ENCODE results near the gene VEZF1. TPM values are rescaled to one million over a fixed set of nuclear protein-coding genes. Genes with fewer than 3 reads are reported as not detected.

VEZF1 gene
- total RNA-seq (10 to 100 TPM; 45.7 to 92.5 (median 70.7) TPM), polyA plus RNA-seq (10 to 100 TPM; 30.6 to 50.5 (median 36.6) TPM)
- long read RNA-seq, donor 1, transcript VEZF1-202 (6 exons, 2,321 nt), result major isoform, 18 of 27 reads
- long read RNA-seq, donor 1, partial matches to known transcripts, result 0 of 27 reads
- long read RNA-seq, donor 1, other reads (novel, unspliced or antisense), result 8 of 27 reads
- long read RNA-seq, donor 2, transcript VEZF1-202 (6 exons, 2,321 nt), result major isoform, 56 of 87 reads
- long read RNA-seq, donor 2, partial matches to known transcripts, result 3 of 87 reads
- long read RNA-seq, donor 2, other reads (novel, unspliced or antisense), result 28 of 87 reads

GRCh38 chr17:57987581-57988300 is at the start of gene VEZF1:
Gene VEZF1, minus strand, starts transcription at chr17:57988254. Its CDS starts 143 bp downstream, at chr17:57988111.
- no peaks in the 10 kb centered on the region for H3K27me3 ChIP-seq (ENCODE audit: insufficient read depth in 3 of 3, low read length in 2 of 3)
- H3K36me3 ChIP-seq (ENCODE audit: insufficient read depth in 1 of 2, low read depth in 1 of 2), result peaks cover 0 to under 1% of the 10 kb centered on the region in 2 donors
- WGBS, 3 donors, result 0% methylated on average over 18 to 74 of the region's 74 CpGs
- no peak for TF ChIP-seq CTCF (IDR thresholded peaks at IDR 0.05)
- H3K4me1 ChIP-seq, result peaks cover 78% of the 10 kb centered on the region
- ATAC-seq, result peak; percentile 63 to 72 (median 67)
- intact Hi-C loops (cut with DNase I), result loop anchor here (1.0 to 5.0 kb wide), 4 partner anchors 39 to 95 kb away; no protein-coding TSS in a partner anchor
- H3K27ac ChIP-seq, result peak within 1 kb of the TSS; percentile 94
- peak within 1 kb of the TSS; percentile 86 for H3K4me3 ChIP-seq
- DNase-seq, result peak; percentile 85 to 92
- H3K9me3 ChIP-seq, result no peaks in the 10 kb centered on the region

- Histone ChIP-seq H3K27me3 (ENCODE audit: insufficient read depth in 3 of 3, low read length in 2 of 3) (no peaks in the 10 kb centered on the region), H3K4me1 (no peaks in the 10 kb centered on the region), H3K4me3 (no peak overlapping the region), H3K36me3 (ENCODE audit: insufficient read depth in 1 of 2, low read depth in 1 of 2) (no peaks in the 10 kb centered on the region), H3K27ac (no peak overlapping the region), H3K9me3 (no peaks in the 10 kb centered on the region)
- ATAC-seq (no peak), DNase-seq (no peak)
- whole genome bisulfite sequencing, 3 donors, result 60 to 61% (median 61%) methylated on average over 6 of the region's 6 CpGs
- intact Hi-C loops (cut with DNase I), result no loop called here
- TF ChIP-seq CTCF (IDR thresholded peaks at IDR 0.05), result no peak
These were observed 44.8 kb upstream of the VEZF1 start for GRCh38 chr17:58032691-58033415.

- no peaks in the 10 kb centered on the region for H3K36me3 ChIP-seq (ENCODE audit: insufficient read depth in 1 of 2, low read depth in 1 of 2)
- DNase-seq (no peak), ATAC-seq (no peak)
- H3K27me3 ChIP-seq (ENCODE audit: insufficient read depth in 3 of 3, low read length in 2 of 3), result peaks cover 0 to 19% (median 0%) of the 10 kb centered on the region in 3 donors
- no peak overlapping the region for H3K27ac ChIP-seq
- no peaks in the 10 kb centered on the region for H3K9me3 ChIP-seq
- TF ChIP-seq CTCF (IDR thresholded peaks at IDR 0.05), result no peak
- no peak overlapping the region for H3K4me3 ChIP-seq
- no peaks in the 10 kb centered on the region for H3K4me1 ChIP-seq
- intact Hi-C loops (cut with DNase I), result no loop called here
These were observed 40.5 kb upstream of the VEZF1 start for GRCh38 chr17:58028578-58028977.

- no peak for TF ChIP-seq CTCF (IDR thresholded peaks at IDR 0.05)
- H3K9me3 ChIP-seq, result no peaks in the 10 kb centered on the region
- intact Hi-C loops (cut with DNase I), result no loop called here
- H3K36me3 ChIP-seq (ENCODE audit: insufficient read depth in 1 of 2, low read depth in 1 of 2), result no peaks in the 10 kb centered on the region
- no peak for DNase-seq
- 82 to 90% (median 84%) methylated on average over 9 of the region's 9 CpGs for WGBS, 3 donors
- H3K4me1 ChIP-seq, result no peaks in the 10 kb centered on the region
- ATAC-seq, result no peak
- peaks cover 0 to 14% (median 0%) of the 10 kb centered on the region in 3 donors for H3K27me3 ChIP-seq (ENCODE audit: insufficient read depth in 3 of 3, low read length in 2 of 3)
- no peak overlapping the region for H3K4me3 ChIP-seq
- no peak overlapping the region for H3K27ac ChIP-seq
These were observed 32.3 kb upstream of the VEZF1 start for GRCh38 chr17:58020401-58020800.
